DOHH2 (cell line): ENCODE results near the gene MRTFA.
A peak's percentile ranks its signal among the peaks of the same experiment; 100 is the strongest.
"Not testable (repeated sequence)": the region's sequence is repeated elsewhere in the genome, so short reads cannot be mapped to it uniquely, and the experiment has no call there.

Experiments used
- H3F3A ChIP-seq: fragments of 200-600 bp; sonication (generic), shearing (Covaris generic); 2 replicates; pipeline ENCODE4 v1.6.0; 2016; ENCODE audit warnings: antibody characterized with exemption, mild to moderate bottlenecking; ENCODE audit not compliant: control insufficient read depth, insufficient read depth
- H3K27ac ChIP-seq: fragments of 200-600 bp; sonication (generic); 2 replicates; pipeline ENCODE4 v1.5.1; 2014; ENCODE audit warnings: low read depth, mild to moderate bottlenecking, low read length, moderate library complexity
- H3K27me3 ChIP-seq: fragments of 200-600 bp; sonication (generic); 2 replicates; pipeline ENCODE4 v1.6.1; 2014; ENCODE audit warnings: mild to moderate bottlenecking, low read length, mixed read lengths; ENCODE audit not compliant: control insufficient read depth
- H3K36me3 ChIP-seq: fragments of 200-600 bp; sonication (generic); 2 replicates; pipeline ENCODE4 v1.6.1; 2014; ENCODE audit warnings: mild to moderate bottlenecking, low read length, moderate library complexity, mixed read lengths; ENCODE audit not compliant: control insufficient read depth
- H3K4me1 ChIP-seq: fragments of 200-600 bp; sonication (generic); 2 replicates; pipeline ENCODE4 v1.6.1; 2014; ENCODE audit warnings: mild to moderate bottlenecking, low read length, mixed read lengths; ENCODE audit not compliant: control insufficient read depth
- H3K4me2 ChIP-seq: fragments of 200-600 bp; sonication (generic); 2 replicates; pipeline ENCODE4 v1.6.0; 2014; ENCODE audit warnings: mild to moderate bottlenecking, low read length, moderate library complexity
- H3K4me3 ChIP-seq: fragments of 200-600 bp; sonication (generic); 2 replicates; pipeline ENCODE4 v1.5.1; 2014; ENCODE audit warnings: mild to moderate bottlenecking, low read length, mixed read lengths
- H3K79me2 ChIP-seq: fragments of 200-600 bp; sonication (generic); 2 replicates; pipeline ENCODE4 v1.6.1; 2014; ENCODE audit warnings: mild to moderate bottlenecking, low read length, mixed read lengths; ENCODE audit not compliant: control insufficient read depth
- H3K9me2 ChIP-seq: fragments of 200-600 bp; sonication (generic); replicated peaks from 2 replicates; pipeline ENCODE4 v1.6.1; 2014; ENCODE audit warnings: mild to moderate bottlenecking, low read length, mixed read lengths; ENCODE audit not compliant: control insufficient read depth
- H3K9me3 ChIP-seq: fragments of 200-600 bp; sonication (generic); 2 replicates; pipeline ENCODE4 v1.6.1; 2014; ENCODE audit warnings: antibody characterized with exemption, low read length, mixed read lengths; ENCODE audit not compliant: control insufficient read depth, insufficient read depth
- H4K20me1 ChIP-seq: fragments of 200-600 bp; sonication (generic); 2 replicates; pipeline ENCODE4 v1.6.0; 2014; ENCODE audit warnings: low read depth, mild to moderate bottlenecking, antibody characterized with exemption, low read length, moderate library complexity; ENCODE audit not compliant: control insufficient read depth, insufficient read depth
- EZH2phosphoT487 ChIP-seq: fragments of 200-600 bp; sonication (generic); IDR thresholded peaks from 2 replicates; pipeline ENCODE4 v1.6.1; 2017; ENCODE audit warnings: borderline replicate concordance, mild to moderate bottlenecking, antibody characterized with exemption, low read length, moderate library complexity, mixed read lengths
- TF ChIP-seq, protein P1 (sequence below): fragments of 200-600 bp; sonication (generic); IDR thresholded peaks from one replicate; pipeline ENCODE4 v1.5.1; 2014; ENCODE audit warnings: antibody characterized with exemption, mild to moderate bottlenecking, low read depth, low read length; ENCODE audit not compliant: poor library complexity, severe bottlenecking

MRTFA gene

GRCh38 chr22:40628354-40629042 lies 8.0 kb downstream of the MRTFA start:
- H3K4me1 ChIP-seq = peaks cover 19% of the 10 kb centered on the region
- 0 out of 2 replicates have a peak, but pooled peaks cover 2% of the 10 kb centered on the region for H3F3A ChIP-seq
- TF ChIP-seq, protein P1, sequence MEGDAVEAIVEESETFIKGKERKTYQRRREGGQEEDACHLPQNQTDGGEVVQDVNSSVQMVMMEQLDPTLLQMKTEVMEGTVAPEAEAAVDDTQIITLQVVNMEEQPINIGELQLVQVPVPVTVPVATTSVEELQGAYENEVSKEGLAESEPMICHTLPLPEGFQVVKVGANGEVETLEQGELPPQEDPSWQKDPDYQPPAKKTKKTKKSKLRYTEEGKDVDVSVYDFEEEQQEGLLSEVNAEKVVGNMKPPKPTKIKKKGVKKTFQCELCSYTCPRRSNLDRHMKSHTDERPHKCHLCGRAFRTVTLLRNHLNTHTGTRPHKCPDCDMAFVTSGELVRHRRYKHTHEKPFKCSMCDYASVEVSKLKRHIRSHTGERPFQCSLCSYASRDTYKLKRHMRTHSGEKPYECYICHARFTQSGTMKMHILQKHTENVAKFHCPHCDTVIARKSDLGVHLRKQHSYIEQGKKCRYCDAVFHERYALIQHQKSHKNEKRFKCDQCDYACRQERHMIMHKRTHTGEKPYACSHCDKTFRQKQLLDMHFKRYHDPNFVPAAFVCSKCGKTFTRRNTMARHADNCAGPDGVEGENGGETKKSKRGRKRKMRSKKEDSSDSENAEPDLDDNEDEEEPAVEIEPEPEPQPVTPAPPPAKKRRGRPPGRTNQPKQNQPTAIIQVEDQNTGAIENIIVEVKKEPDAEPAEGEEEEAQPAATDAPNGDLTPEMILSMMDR = no peak
- no peak for TF ChIP-seq EZH2phosphoT487
- peaks cover 21% of the 10 kb centered on the region for H4K20me1 ChIP-seq
- H3K79me2 ChIP-seq = peaks cover 91% of the 10 kb centered on the region
- H3K27me3 ChIP-seq = no peaks in the 10 kb centered on the region
- no peak overlapping the region for H3K27ac ChIP-seq
- peak overlapping the region; percentile 27; the same call in 1 of the 2 replicates for H3K4me2 ChIP-seq
- no peaks in the 10 kb centered on the region for H3K9me2 ChIP-seq
- no peaks in the 10 kb centered on the region for H3K36me3 ChIP-seq
- no peaks in the 10 kb centered on the region for H3K9me3 ChIP-seq
- H3K4me3 ChIP-seq = no peak overlapping the region

GRCh38 chr22:40627612-40628011 lies 8.9 kb downstream of the MRTFA start:
- Histone ChIP-seq H3K4me1 (peaks cover 19% of the 10 kb centered on the region), H3K36me3 (no peaks in the 10 kb centered on the region), H4K20me1 (peaks cover 21% of the 10 kb centered on the region), H3K27me3 (no peaks in the 10 kb centered on the region), H3K9me2 (no peaks in the 10 kb centered on the region), H3K4me2 (no peak overlapping the region), H3K4me3 (no peak overlapping the region), H3F3A (0 out of 2 replicates have a peak, but pooled peaks cover 2% of the 10 kb centered on the region), H3K9me3 (no peaks in the 10 kb centered on the region), H3K79me2 (peaks cover 90% of the 10 kb centered on the region), H3K27ac (no peak overlapping the region)
- TF ChIP-seq EZH2phosphoT487 = no peak
- TF ChIP-seq, protein P1 = no peak

GRCh38 chr22:40626851-40627250 lies 9.7 kb downstream of the MRTFA start:
- H3K4me1 ChIP-seq = peaks cover 19% of the 10 kb centered on the region
- no peaks in the 10 kb centered on the region for H3K27me3 ChIP-seq
- peaks cover 19% of the 10 kb centered on the region for H4K20me1 ChIP-seq
- H3K4me3 ChIP-seq = no peak overlapping the region
- H3K9me2 ChIP-seq = no peaks in the 10 kb centered on the region
- TF ChIP-seq, protein P1 = no peak
- no peak for TF ChIP-seq EZH2phosphoT487
- H3K9me3 ChIP-seq = no peaks in the 10 kb centered on the region
- H3K4me2 ChIP-seq = no peak overlapping the region
- H3K36me3 ChIP-seq = no peaks in the 10 kb centered on the region
- peaks cover 89% of the 10 kb centered on the region for H3K79me2 ChIP-seq
- H3K27ac ChIP-seq = no peak overlapping the region
- H3F3A ChIP-seq = 0 out of 2 replicates have a peak, but pooled peaks cover 2% of the 10 kb centered on the region

- Histone ChIP-seq H3K4me1 (peaks cover 19% of the 10 kb centered on the region), H3K79me2 (peaks cover 89% of the 10 kb centered on the region), H4K20me1 (peaks cover 13% of the 10 kb centered on the region; the same call in 1 of the 2 replicates)
- not testable (repeated sequence) for H3K9me3 ChIP-seq, H3K4me2 ChIP-seq, H3F3A ChIP-seq, H3K27ac ChIP-seq, H3K36me3 ChIP-seq, H3K4me3 ChIP-seq, H3K27me3 ChIP-seq, H3K9me2 ChIP-seq
Measured at GRCh38 chr22:40625794-40626193, 10.7 kb downstream of the MRTFA start.

DNA sequence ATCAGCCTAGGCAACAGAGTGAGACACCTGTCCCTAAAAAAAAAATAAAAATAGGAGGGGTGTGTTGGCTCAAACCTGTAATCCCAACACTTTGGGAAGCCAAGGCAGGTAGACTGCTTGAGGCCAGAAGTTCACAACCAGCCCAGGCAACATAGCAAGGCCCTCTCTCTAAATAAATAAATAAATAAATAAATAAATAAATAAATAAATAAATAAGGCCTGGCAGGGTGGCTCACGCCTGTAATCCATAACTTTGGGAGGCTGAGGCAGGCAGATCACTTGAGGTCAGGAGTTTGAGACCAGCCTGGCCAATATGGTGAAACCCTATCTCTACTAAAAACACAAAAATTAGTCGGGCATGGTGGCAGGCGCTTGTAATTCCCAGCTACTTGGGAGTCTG lies 11.2 kb downstream of the MRTFA start:
- H3K79me2 ChIP-seq = peaks cover 89% of the 10 kb centered on the region
- not testable (repeated sequence) for H3K36me3 ChIP-seq, H3K27ac ChIP-seq

More for the DNA sequence above, 11.2 kb downstream of the MRTFA start:
- not testable (repeated sequence) for H3K4me2 ChIP-seq, H3F3A ChIP-seq, H3K9me2 ChIP-seq, H3K4me3 ChIP-seq, H3K9me3 ChIP-seq, H3K27me3 ChIP-seq
- peaks cover 12% of the 10 kb centered on the region; the same call in 1 of the 2 replicates for H4K20me1 ChIP-seq
- peaks cover 19% of the 10 kb centered on the region for H3K4me1 ChIP-seq
